ENCODE results near the gene WNK2.

The WNK2 gene

GRCh38 chr9:93288891-93289883 is 105.2 kb downstream of the WNK2 start:
- peak; percentile 95 for DNase-seq (ENCODE audit: low spot score)
- no peak overlapping the region for H3K27ac ChIP-seq
- TF ChIP-seq, protein P1, sequence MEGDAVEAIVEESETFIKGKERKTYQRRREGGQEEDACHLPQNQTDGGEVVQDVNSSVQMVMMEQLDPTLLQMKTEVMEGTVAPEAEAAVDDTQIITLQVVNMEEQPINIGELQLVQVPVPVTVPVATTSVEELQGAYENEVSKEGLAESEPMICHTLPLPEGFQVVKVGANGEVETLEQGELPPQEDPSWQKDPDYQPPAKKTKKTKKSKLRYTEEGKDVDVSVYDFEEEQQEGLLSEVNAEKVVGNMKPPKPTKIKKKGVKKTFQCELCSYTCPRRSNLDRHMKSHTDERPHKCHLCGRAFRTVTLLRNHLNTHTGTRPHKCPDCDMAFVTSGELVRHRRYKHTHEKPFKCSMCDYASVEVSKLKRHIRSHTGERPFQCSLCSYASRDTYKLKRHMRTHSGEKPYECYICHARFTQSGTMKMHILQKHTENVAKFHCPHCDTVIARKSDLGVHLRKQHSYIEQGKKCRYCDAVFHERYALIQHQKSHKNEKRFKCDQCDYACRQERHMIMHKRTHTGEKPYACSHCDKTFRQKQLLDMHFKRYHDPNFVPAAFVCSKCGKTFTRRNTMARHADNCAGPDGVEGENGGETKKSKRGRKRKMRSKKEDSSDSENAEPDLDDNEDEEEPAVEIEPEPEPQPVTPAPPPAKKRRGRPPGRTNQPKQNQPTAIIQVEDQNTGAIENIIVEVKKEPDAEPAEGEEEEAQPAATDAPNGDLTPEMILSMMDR (conservative IDR thresholded peaks at IDR 0.05; ENCODE audit: low read depth) = no peak
- ChIA-PET POLR2A (ENCODE audit: low non-redundant PET) (no interaction called here), CTCF (interaction anchor here (0.6 to 1.2 kb wide), 8 partner anchors 8 to 278 kb away, joined by 3 to 7 read pairs (median 4); no protein-coding TSS in a partner anchor)

DNA sequence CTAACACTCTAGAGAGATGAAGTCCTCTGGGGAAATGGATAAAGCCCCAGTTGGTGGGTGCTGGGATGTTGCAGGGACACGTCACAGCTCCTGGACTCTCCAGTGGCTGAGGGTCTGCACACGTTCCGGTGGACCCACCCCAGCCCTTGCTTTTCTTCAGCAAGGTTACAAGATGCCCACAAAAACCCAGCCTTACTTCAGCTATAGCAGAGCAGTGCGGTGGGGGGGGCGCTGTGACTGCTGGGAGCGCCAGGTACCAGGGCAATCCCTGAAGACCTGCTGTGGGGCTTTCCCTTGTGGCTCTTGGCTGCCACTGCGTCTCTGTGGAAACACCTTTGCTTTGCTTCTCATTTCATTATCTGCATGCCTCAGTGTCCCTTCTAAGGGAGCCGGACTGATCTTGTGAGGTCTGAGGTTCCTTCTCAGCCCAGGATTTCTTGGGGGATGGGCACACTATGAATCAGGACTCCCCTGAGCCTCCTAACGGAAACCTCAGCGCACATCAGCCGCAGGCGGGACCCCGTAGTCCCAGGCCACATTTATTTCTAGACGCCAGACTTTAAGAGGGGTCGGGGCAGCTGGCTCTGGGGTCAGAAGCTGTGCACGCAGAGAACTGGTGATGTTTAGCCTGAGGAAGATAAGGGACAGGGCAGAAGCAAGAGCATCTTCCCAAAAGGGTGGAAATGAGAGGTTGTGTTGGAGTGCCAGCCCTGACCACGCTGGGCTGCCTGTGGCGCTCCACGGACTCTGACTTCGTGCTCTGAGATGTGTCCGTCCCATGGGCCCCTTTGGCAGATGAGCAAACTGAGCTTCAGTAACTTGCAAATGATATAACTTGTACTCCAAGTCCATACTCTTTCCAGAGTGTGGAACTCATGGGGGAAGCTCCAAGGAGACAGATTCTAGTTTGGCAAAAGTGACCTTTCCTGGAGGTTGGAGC is 106.8 kb downstream of the WNK2 start:
- H3K27ac ChIP-seq = no peak overlapping the region
- ChIA-PET CTCF (interaction anchor here (0.6 to 1.2 kb wide), 4 partner anchors 12 to 548 kb away, joined by 3 to 4 read pairs (median 4); no protein-coding TSS in a partner anchor), POLR2A (ENCODE audit: low non-redundant PET) (no interaction called here)
- no peak for DNase-seq (ENCODE audit: low spot score)
- TF ChIP-seq, protein P1 (conservative IDR thresholded peaks at IDR 0.05; ENCODE audit: low read depth) = no peak

DNA sequence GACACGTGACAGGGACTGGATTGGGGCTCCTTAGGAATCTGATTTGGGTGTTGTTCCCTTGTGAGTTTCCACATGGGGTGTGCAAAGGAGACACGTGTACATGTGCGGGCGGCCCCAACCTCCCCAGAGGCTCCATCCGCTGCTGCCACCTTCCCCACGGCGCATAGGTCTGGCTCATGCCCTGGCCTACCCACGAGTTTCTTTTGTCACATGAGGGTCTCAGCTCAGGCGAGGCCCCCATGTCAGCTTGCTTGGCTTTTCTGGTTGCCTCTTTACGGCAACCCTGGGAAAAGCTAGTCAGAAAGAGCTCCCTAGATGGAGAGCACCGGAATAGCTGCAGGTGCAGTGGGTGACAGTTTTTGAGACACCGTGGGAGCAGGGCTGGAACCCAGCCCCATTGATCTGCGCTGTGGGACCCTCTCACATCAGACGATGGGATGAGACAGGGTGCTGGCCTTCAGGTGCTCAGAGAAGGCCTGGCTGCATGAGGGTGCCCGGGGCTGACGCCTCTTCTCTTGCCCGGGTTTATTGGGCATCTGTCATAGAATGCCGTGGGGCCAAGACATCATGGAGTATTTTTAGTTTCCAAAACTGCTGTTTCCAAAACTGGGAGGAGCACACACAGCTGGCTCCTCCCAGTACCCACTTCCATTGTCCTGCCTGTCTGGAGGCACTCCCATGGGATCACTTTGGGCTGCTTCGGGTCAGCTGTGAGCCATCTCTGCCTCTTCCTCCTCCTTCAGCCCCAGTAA is 107.8 kb downstream of the WNK2 start:
- no peak overlapping the region for H3K27ac ChIP-seq
- TF ChIP-seq, protein P1 (conservative IDR thresholded peaks at IDR 0.05; ENCODE audit: low read depth) = no peak
- ChIA-PET POLR2A (ENCODE audit: low non-redundant PET) (no interaction called here), CTCF (interaction anchor here (0.6 kb wide), 1 partner anchor 549 kb away, joined by 3 read pairs; no protein-coding TSS in a partner anchor)
- DNase-seq (ENCODE audit: low spot score) = no peak

GRCh38 chr9:93292288-93292615 is 108.3 kb downstream of the WNK2 start:
- no peak overlapping the region for H3K27ac ChIP-seq
- no peak for DNase-seq (ENCODE audit: low spot score)
- POLR2A ChIA-PET (ENCODE audit: low non-redundant PET) = no interaction called here
- TF ChIP-seq, protein P1 (conservative IDR thresholded peaks at IDR 0.05; ENCODE audit: low read depth) = no peak
- CTCF ChIA-PET = no interaction called here

DNA sequence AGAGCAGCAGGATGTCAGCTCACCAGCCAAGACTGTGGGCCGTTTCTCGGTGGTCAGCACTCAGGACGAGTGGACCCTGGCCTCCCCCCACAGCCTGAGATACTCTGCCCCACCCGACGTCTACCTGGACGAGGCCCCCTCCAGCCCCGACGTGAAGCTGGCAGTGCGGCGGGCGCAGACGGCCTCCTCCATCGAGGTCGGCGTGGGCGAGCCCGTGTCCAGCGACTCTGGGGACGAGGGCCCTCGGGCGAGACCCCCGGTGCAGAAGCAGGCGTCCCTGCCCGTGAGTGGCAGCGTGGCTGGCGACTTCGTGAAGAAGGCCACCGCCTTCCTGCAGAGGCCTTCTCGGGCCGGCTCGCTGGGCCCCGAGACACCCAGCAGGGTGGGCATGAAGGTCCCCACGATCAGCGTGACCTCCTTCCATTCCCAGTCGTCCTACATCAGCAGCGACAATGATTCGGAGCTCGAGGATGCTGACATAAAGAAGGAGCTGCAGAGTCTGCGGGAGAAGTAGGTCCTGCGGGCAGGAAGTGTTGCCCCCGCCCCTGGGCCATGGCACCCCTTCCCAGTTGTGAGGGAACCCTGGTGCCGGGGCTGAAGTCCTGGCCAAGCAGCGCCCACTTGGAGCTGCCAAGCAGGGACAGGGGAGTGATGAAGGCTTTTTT is 108.9 kb downstream of the WNK2 start:
- H3K27ac ChIP-seq = no peak overlapping the region
- POLR2A ChIA-PET (ENCODE audit: low non-redundant PET) = no interaction called here
- DNase-seq (ENCODE audit: low spot score) = no peak
- CTCF ChIA-PET = interaction anchor here (0.7 kb wide), 1 partner anchor 11 kb away, joined by 3 read pairs; no protein-coding TSS in a partner anchor
- TF ChIP-seq, protein P1 (conservative IDR thresholded peaks at IDR 0.05; ENCODE audit: low read depth) = no peak

All from RWPE1 (cell line).